GM12878 (cell line): Measurements from ENCODE around the gene TMX3. TPM values are rescaled to one million over a fixed set of nuclear protein-coding genes. Genes with fewer than 3 reads are reported as not detected.

ENCODE experiments used
- ATAC-seq: fragments of 200-7000 bp; cut with Tn5 transposase; 3 replicates; pipeline ENCODE4 v1.9.1; 2020; ENCODE audit warnings: mild to moderate bottlenecking, moderate library complexity
- BruUV-seq: library from RNA; stranded (reverse); fragments of 400-500 nt; replicated peaks from 2 replicates; lab custom pipeline; 2021; lab: Mats Ljungman, UMichigan
- CTCF ChIA-PET: fragments of 300-600 bp; sonication (Branson Sonifier 250); formaldehyde crosslinking; extraction: SDS; loops from one replicate; lab custom pipeline; 2021; ENCODE audit warnings: inconsistent platforms; lab: Yijun Ruan, JAX
- POLR2A ChIA-PET: fragments of 350-600 bp; formaldehyde crosslinking; extraction: SDS; loops from one replicate; lab custom pipeline; 2021; ENCODE audit warnings: inconsistent platforms; lab: Charles Lee
- RAD21 ChIA-PET: fragments of 300-600 bp; sonication (Branson Sonifier 250); formaldehyde crosslinking; loops from one replicate; lab custom pipeline; 2023; ENCODE audit warnings: antibody characterized with exemption; ENCODE audit not compliant: unreplicated experiment; lab: Charles Lee
- SMC1A ChIA-PET: fragments of 300-600 bp; sonication (Branson Sonifier 250); formaldehyde crosslinking; loops from one replicate; lab custom pipeline; 2023; ENCODE audit not compliant: unreplicated experiment, uncharacterized antibody; lab: Charles Lee
- DNase-seq: peaks from one replicate; pipeline ENCODE4 v3.0.0-alpha.2; 2011; ENCODE audit warnings: low read depth, low spot score
- FAIRE-seq: peaks from 3 replicates; lab custom pipeline; 2011; peaks lifted over from hg19 to GRCh38; lab: Jason Lieb, UNC
- H2AFZ ChIP-seq: 2 replicates; pipeline ENCODE4 v1.6.0; 2011; ENCODE audit warnings: low read depth, low read length, control low read depth; ENCODE audit not compliant: control insufficient read depth
- H3K27ac ChIP-seq: 2 replicates; pipeline ENCODE4 v1.5.1; 2011; ENCODE audit warnings: control low read depth; ENCODE audit not compliant: control insufficient read depth, insufficient read depth
- H3K27me3 ChIP-seq, 2 experiments: replicated peaks in 1 of 2; 2 replicates each; pipeline versions ENCODE4 v1.6.0 to v1.6.1; 2011; ENCODE audit warnings: low read length in 1 of 2; ENCODE audit not compliant: control insufficient read depth in 2 of 2, insufficient read depth in 2 of 2
- H3K36me3 ChIP-seq, 2 experiments: 2 replicates each; pipeline ENCODE4 v1.5.1; 2011; ENCODE audit warnings: low read length in 1 of 2; ENCODE audit not compliant: control insufficient read depth in 2 of 2, insufficient read depth in 2 of 2
- H3K4me1 ChIP-seq: 2 replicates; pipeline ENCODE4 v1.6.1; 2011; ENCODE audit warnings: mild to moderate bottlenecking, low read length, moderate library complexity, mixed read lengths; ENCODE audit not compliant: control insufficient read depth, insufficient read depth
- H3K4me2 ChIP-seq: 2 replicates; pipeline ENCODE4 v1.6.0; 2011; ENCODE audit warnings: control low read depth; ENCODE audit not compliant: control insufficient read depth, insufficient read depth
- H3K4me3 ChIP-seq: fragments of 200-600 bp; sonication (generic); 2 replicates; pipeline ENCODE4 v1.5.1; 2016
- H3K79me2 ChIP-seq: 2 replicates; pipeline ENCODE4 v1.6.0; 2011; ENCODE audit warnings: low read length; ENCODE audit not compliant: control insufficient read depth, insufficient read depth
- H3K9ac ChIP-seq: 2 replicates; pipeline ENCODE4 v1.8.0; 2011; ENCODE audit warnings: low read length, control low read depth, mixed read lengths; ENCODE audit not compliant: control insufficient read depth, insufficient read depth
- H3K9me3 ChIP-seq: replicated peaks from 3 replicates; pipeline ENCODE4 v1.5.1; 2011; ENCODE audit warnings: mild to moderate bottlenecking, low read length; ENCODE audit not compliant: control insufficient read depth, insufficient read depth
- H4K20me1 ChIP-seq: 2 replicates; pipeline ENCODE4 v1.6.0; 2011; ENCODE audit not compliant: control insufficient read depth, insufficient read depth
- CBX5 ChIP-seq: sonication (generic); IDR thresholded peaks from 2 replicates; pipeline ENCODE4 v1.6.1; 2016; ENCODE audit warnings: low read depth, moderate library complexity, mild to moderate bottlenecking, inconsistent platforms
- CEBPB ChIP-seq, 2 experiments: fragments of 150-350 bp in 1 of 2; IDR thresholded peaks; 2 replicates each; pipeline ENCODE4 v1.6.1; 2012 to 2014; ENCODE audit warnings: low read depth in 2 of 2, low read length in 2 of 2, borderline replicate concordance in 1 of 2, inconsistent platforms in 1 of 2
- CHD4 ChIP-seq: fragments of 200-600 bp; sonication (generic); IDR thresholded peaks from 2 replicates; pipeline ENCODE4 v1.6.1; 2016; ENCODE audit warnings: mild to moderate bottlenecking
- IKZF1 ChIP-seq: fragments of 450-650 bp; conservative IDR thresholded peaks from 2 replicates; pipeline ENCODE4 v1.6.1; 2017; ENCODE audit warnings: antibody characterized with exemption, mild to moderate bottlenecking
- MEF2B ChIP-seq: fragments of 450-650 bp; IDR thresholded peaks from 2 replicates; pipeline ENCODE4 v1.6.1; 2018; ENCODE audit warnings: mild to moderate bottlenecking, moderate library complexity; ENCODE audit not compliant: partially characterized antibody, poor library complexity, severe bottlenecking
- PML ChIP-seq: IDR thresholded peaks from 2 replicates; pipeline ENCODE4 v1.6.1; 2012; ENCODE audit warnings: low read length, inconsistent platforms
- POLR2AphosphoS5 ChIP-seq: IDR thresholded peaks from 2 replicates; pipeline ENCODE4 v1.6.1; 2011; ENCODE audit warnings: mild to moderate bottlenecking, low read length, inconsistent platforms
- SMAD5 ChIP-seq: IDR thresholded peaks from 2 replicates; pipeline ENCODE4 v1.6.1; 2016; ENCODE audit warnings: antibody characterized with exemption, low read depth
- TCF3 ChIP-seq: IDR thresholded peaks from 2 replicates; pipeline ENCODE4 v1.6.1; 2012; ENCODE audit warnings: low read depth, mild to moderate bottlenecking, low read length, borderline replicate concordance; ENCODE audit not compliant: insufficient read depth
- WRNIP1 ChIP-seq: IDR thresholded peaks from 2 replicates; pipeline ENCODE4 v1.6.1; 2011; ENCODE audit warnings: low read depth, low read length, improper control_type of control experiment, borderline replicate concordance
- YBX1 ChIP-seq: fragments of 450-650 bp; IDR thresholded peaks from 2 replicates; pipeline ENCODE4 v1.6.1; 2016; ENCODE audit warnings: antibody characterized with exemption
- ZBED1 ChIP-seq: IDR thresholded peaks from 2 replicates; pipeline ENCODE4 v1.6.1; 2016; ENCODE audit warnings: borderline replicate concordance
- WGBS: methylation state at CpG from one replicate; pipeline ENCODE4 v1.1.6; 2016; ENCODE audit warnings: low lambda C conversion rate; ENCODE audit not compliant: insufficient replicate concordance, insufficient coverage; ENCODE audit errors: missing lambda C conversion rate; 5-methylcytosine and 5-hydroxymethylcytosine counted together
- in situ Hi-C: fragments of 300-500 bp; cut with MboI; formaldehyde crosslinking; loops from 9 replicates; pipeline ENCODE4 v1.14.3; 2018; ENCODE audit warnings: mixed read lengths
- intact Hi-C: fragments of 100-400 bp; cut with micrococcal nuclease; formaldehyde crosslinking; loops from one replicate; pipeline ENCODE4 v1.14.2; 2022; ENCODE audit not compliant: unreplicated experiment
- polyA plus RNA-seq, 11 experiments: library from polyadenylated mRNA; depleted of rRNA in 4 of 11; unstranded in 6 of 11; stranded (reverse) in 5 of 11; fragments of >200 nt; fragmentation: Nextera tagmentation in 4 of 11; fragmentation: Illumina TruSeq in 1 of 11; extraction: Ambion mirVana in 4 of 11; extraction: Trizol in 1 of 11; gene quantifications; 1 replicate in 1 of 11; 2 replicates in 10 of 11; pipeline versions ENCODE4 v1.2.1 to v1.2.3, GENCODE V29; 2011 to 2016; ENCODE audit warnings: inconsistent platforms in 2 of 11, missing spikeins in 2 of 11, low read depth in 1 of 11
- total RNA-seq, 4 experiments: library from RNA; depleted of rRNA in 3 of 4; stranded (reverse); fragments of >200 nt in 3 of 4; fragmentation: Illumina TruSeq in 1 of 4; extraction: Trizol in 1 of 4; gene quantifications; 2 replicates each; pipeline versions ENCODE4 v1.2.1 to v1.2.3, GENCODE V29; 2013 to 2021
- TF ChIP-seq, protein P1 (sequence below): fragments of 150-350 bp; IDR thresholded peaks from 2 replicates; pipeline ENCODE4 v1.6.1; 2014; ENCODE audit warnings: mild to moderate bottlenecking, low read depth, low read length
- TF ChIP-seq, protein P2 (sequence below): IDR thresholded peaks from 2 replicates; pipeline ENCODE4 v1.6.1; 2012; ENCODE audit warnings: low read depth, low read length, improper control_type of control experiment
- TF ChIP-seq, protein P3 (sequence below): fragments of 450-650 bp; IDR thresholded peaks from 2 replicates; pipeline ENCODE4 v1.6.1; 2017; ENCODE audit warnings: antibody characterized with exemption, mild to moderate bottlenecking, moderate library complexity
- TF ChIP-seq, protein P4 (sequence below): fragments of 450-650 bp; IDR thresholded peaks from 2 replicates; pipeline ENCODE4 v1.6.1; 2016; ENCODE audit warnings: mild to moderate bottlenecking

Gene TMX3
- total and polyA plus RNA-seq, 10 of the 15 experiments (the other 5 are each of a cell fraction or from before 2014, with no cell fraction given) = 14.2 to 85.6 (median 29.7) TPM

DNA sequence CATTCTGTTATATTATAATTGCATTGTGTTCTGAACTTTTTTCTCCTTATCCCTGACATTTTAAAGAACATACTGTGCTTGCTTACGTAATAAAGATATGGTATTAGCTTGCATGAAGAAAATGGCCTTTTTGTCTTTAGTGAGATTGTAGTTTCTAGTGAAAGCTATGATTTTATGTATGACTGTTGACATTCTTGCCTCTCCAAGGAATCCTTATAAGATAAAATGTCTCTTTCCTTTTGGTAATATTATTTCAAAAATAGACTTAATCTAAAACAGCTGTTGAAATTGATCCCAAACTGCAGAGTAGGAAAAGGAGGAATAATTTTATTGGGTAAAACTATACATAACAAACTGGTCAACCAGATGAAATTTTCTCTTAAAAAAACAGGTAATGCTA lies 42.2 kb upstream of the TMX3 start:
- Histone ChIP-seq H3K9ac (no peak overlapping the region), H3K27me3 (no peaks in the 10 kb centered on the region), H4K20me1 (no peaks in the 10 kb centered on the region), H3K79me2 (no peaks in the 10 kb centered on the region), H3K4me1 (no peaks in the 10 kb centered on the region), H3K27ac (no peak overlapping the region), H3K4me3 (no peak overlapping the region), H3K9me3 (no peaks in the 10 kb centered on the region), H3K36me3 (no peaks in the 10 kb centered on the region), H3K4me2 (no peak overlapping the region), H2AFZ (no peak overlapping the region)
- SMC1A ChIA-PET = no interaction called here
- ATAC-seq (no peak), FAIRE-seq (no peak), DNase-seq (no peak)
- TF ChIP-seq, protein P1, sequence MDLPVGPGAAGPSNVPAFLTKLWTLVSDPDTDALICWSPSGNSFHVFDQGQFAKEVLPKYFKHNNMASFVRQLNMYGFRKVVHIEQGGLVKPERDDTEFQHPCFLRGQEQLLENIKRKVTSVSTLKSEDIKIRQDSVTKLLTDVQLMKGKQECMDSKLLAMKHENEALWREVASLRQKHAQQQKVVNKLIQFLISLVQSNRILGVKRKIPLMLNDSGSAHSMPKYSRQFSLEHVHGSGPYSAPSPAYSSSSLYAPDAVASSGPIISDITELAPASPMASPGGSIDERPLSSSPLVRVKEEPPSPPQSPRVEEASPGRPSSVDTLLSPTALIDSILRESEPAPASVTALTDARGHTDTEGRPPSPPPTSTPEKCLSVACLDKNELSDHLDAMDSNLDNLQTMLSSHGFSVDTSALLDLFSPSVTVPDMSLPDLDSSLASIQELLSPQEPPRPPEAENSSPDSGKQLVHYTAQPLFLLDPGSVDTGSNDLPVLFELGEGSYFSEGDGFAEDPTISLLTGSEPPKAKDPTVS = no peak
- TF ChIP-seq CHD4 (no peak), ZBED1 (no peak), SMAD5 (no peak), IKZF1 (no peak), WRNIP1 (no peak), MEF2B (no peak), TCF3 (no peak), PML (no peak), CEBPB (IDR thresholded peaks at IDR 0.05; ENCODE audit: borderline replicate concordance in 1 of 2, low read depth in 2 of 2, low read length in 2 of 2) (no peak), POLR2AphosphoS5 (no peak), YBX1 (no peak), CBX5 (no peak)
- TF ChIP-seq, protein P2, sequence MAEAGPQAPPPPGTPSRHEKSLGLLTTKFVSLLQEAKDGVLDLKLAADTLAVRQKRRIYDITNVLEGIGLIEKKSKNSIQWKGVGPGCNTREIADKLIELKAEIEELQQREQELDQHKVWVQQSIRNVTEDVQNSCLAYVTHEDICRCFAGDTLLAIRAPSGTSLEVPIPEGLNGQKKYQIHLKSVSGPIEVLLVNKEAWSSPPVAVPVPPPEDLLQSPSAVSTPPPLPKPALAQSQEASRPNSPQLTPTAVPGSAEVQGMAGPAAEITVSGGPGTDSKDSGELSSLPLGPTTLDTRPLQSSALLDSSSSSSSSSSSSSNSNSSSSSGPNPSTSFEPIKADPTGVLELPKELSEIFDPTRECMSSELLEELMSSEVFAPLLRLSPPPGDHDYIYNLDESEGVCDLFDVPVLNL = no peak
- TF ChIP-seq, protein P3, sequence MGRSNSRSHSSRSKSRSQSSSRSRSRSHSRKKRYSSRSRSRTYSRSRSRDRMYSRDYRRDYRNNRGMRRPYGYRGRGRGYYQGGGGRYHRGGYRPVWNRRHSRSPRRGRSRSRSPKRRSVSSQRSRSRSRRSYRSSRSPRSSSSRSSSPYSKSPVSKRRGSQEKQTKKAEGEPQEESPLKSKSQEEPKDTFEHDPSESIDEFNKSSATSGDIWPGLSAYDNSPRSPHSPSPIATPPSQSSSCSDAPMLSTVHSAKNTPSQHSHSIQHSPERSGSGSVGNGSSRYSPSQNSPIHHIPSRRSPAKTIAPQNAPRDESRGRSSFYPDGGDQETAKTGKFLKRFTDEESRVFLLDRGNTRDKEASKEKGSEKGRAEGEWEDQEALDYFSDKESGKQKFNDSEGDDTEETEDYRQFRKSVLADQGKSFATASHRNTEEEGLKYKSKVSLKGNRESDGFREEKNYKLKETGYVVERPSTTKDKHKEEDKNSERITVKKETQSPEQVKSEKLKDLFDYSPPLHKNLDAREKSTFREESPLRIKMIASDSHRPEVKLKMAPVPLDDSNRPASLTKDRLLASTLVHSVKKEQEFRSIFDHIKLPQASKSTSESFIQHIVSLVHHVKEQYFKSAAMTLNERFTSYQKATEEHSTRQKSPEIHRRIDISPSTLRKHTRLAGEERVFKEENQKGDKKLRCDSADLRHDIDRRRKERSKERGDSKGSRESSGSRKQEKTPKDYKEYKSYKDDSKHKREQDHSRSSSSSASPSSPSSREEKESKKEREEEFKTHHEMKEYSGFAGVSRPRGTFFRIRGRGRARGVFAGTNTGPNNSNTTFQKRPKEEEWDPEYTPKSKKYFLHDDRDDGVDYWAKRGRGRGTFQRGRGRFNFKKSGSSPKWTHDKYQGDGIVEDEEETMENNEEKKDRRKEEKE = no peak
- TF ChIP-seq, protein P4, sequence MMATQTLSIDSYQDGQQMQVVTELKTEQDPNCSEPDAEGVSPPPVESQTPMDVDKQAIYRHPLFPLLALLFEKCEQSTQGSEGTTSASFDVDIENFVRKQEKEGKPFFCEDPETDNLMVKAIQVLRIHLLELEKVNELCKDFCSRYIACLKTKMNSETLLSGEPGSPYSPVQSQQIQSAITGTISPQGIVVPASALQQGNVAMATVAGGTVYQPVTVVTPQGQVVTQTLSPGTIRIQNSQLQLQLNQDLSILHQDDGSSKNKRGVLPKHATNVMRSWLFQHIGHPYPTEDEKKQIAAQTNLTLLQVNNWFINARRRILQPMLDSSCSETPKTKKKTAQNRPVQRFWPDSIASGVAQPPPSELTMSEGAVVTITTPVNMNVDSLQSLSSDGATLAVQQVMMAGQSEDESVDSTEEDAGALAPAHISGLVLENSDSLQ = no peak
- in situ Hi-C loops = no loop called here
- CTCF ChIA-PET = no interaction called here
- POLR2A ChIA-PET = no interaction called here
- intact Hi-C loops = no loop called here
- 74% methylated on average over 1 of the region's 1 CpG for WGBS
- RAD21 ChIA-PET = no interaction called here
- no TSS peak for BruUV-seq
